Suprapubic skin (tissue), 3 donors: ENCODE measurements around the gene PHLDA3.

ENCODE experiments used
- CTCF ChIP-seq, 2 donors: fragments of 200-600 bp in 1 of 2; fragments of 450-650 bp in 1 of 2; sonication (generic) in 1 of 2; IDR thresholded peaks; one replicate each; pipeline ENCODE4 v1.5.1; 2016 to 2019; ENCODE audit warnings: antibody characterized with exemption in 2 of 2, mild to moderate bottlenecking in 1 of 2, moderate library complexity in 1 of 2
- EP300 ChIP-seq: sonication (generic); formaldehyde crosslinking; IDR thresholded peaks from one replicate; pipeline ENCODE4 v1.6.1; 2017; ENCODE audit warnings: antibody characterized with exemption
- POLR2A ChIP-seq, 2 donors: fragments of 450-650 bp; IDR thresholded peaks; one replicate each; pipeline ENCODE4 v1.6.1; 2017; ENCODE audit warnings: antibody characterized with exemption in 2 of 2, mild to moderate bottlenecking in 2 of 2, moderate library complexity in 2 of 2

GRCh38 chr1:201509601-201510374 is 40.8 kb upstream of the PHLDA3 start:
- TF ChIP-seq CTCF (IDR thresholded peaks at IDR 0.05), result no peak
- no peak for TF ChIP-seq EP300
- TF ChIP-seq POLR2A (IDR thresholded peaks at IDR 0.05), result no peak
